H1 (cell line): Measurements from ENCODE around the gene GNG7. TPM values are rescaled to one million over a fixed set of nuclear protein-coding genes. Genes with fewer than 3 reads are reported as not detected.

Experiments
- CTCF ChIA-PET: fragments of 300-600 bp; sonication (Branson Sonifier 250); formaldehyde crosslinking; loops from one replicate; lab custom pipeline; 2021; ENCODE audit not compliant: partially characterized antibody; lab: Charles Lee
- POLR2A ChIA-PET: fragments of 300-600 bp; sonication (Branson Sonifier 250); formaldehyde crosslinking; loops from one replicate; lab custom pipeline; 2021; ENCODE audit warnings: inconsistent platforms; ENCODE audit not compliant: partially characterized antibody; lab: Charles Lee
- DNase-seq, 2 experiments: peaks; one replicate each; pipeline versions ENCODE4 v3.0.0 to v3.0.0-alpha.2; 2010 to 2022; ENCODE audit warnings: low spot score in 2 of 2, low read depth in 1 of 2, mixed read lengths in 1 of 2
- FAIRE-seq: peaks from 2 replicates; lab custom pipeline; 2011; peaks lifted over from hg19 to GRCh38; lab: Jason Lieb, UNC
- H2AFZ ChIP-seq: 2 replicates; pipeline ENCODE4 v1.8.1; 2012; ENCODE audit warnings: low read length, inconsistent platforms
- H2AK5ac ChIP-seq: 2 replicates; pipeline ENCODE4 v1.6.1; 2013; ENCODE audit warnings: low read depth, low read length
- H2BK120ac ChIP-seq: replicated peaks from 2 replicates; pipeline ENCODE3; 2013; ENCODE audit warnings: low read depth, low read length, inconsistent platforms
- H2BK12ac ChIP-seq: 2 replicates; pipeline ENCODE4 v1.6.1; 2013; ENCODE audit warnings: low read depth, low read length
- H2BK15ac ChIP-seq: 2 replicates; pipeline ENCODE4 v1.6.1; 2013; ENCODE audit warnings: low read length
- H2BK20ac ChIP-seq: 2 replicates; pipeline ENCODE4 v1.6.1; 2013; ENCODE audit warnings: low read length
- H2BK5ac ChIP-seq: 2 replicates; pipeline ENCODE4 v1.6.1; 2013; ENCODE audit warnings: low read depth, low read length
- H3K14ac ChIP-seq: 2 replicates; pipeline ENCODE4 v1.6.1; 2013; ENCODE audit warnings: inconsistent platforms; ENCODE audit not compliant: insufficient read length
- H3K18ac ChIP-seq: 2 replicates; pipeline ENCODE4 v1.6.1; 2013; ENCODE audit warnings: low read length; ENCODE audit errors: extremely low read depth
- H3K23ac ChIP-seq: 2 replicates; pipeline ENCODE4 v1.6.1; 2013; ENCODE audit warnings: inconsistent platforms; ENCODE audit not compliant: insufficient read length
- H3K23me2 ChIP-seq: 2 replicates; pipeline ENCODE4 v1.6.1; 2013; ENCODE audit warnings: low read depth, low read length
- H3K27ac ChIP-seq: 2 replicates; pipeline ENCODE4 v1.6.1; 2011; ENCODE audit warnings: low read depth, low read length, inconsistent platforms
- H3K27me3 ChIP-seq, 4 experiments: replicated peaks in 1 of 4; 1 replicate in 1 of 4; 2 replicates in 3 of 4; pipeline versions ENCODE4 v1.6.1 to v1.8.1; 2011 to 2013; ENCODE audit warnings: low read length in 3 of 4, mild to moderate bottlenecking in 3 of 4, inconsistent platforms in 2 of 4, mixed read lengths in 2 of 4, moderate library complexity in 1 of 4; ENCODE audit not compliant: control insufficient read depth in 3 of 4, insufficient read depth in 3 of 4; ENCODE audit errors: extremely low read depth in 1 of 4
- H3K36me3 ChIP-seq, 4 experiments: 2 replicates each; pipeline versions ENCODE4 v1.6.1 to v1.8.1; 2011 to 2013; ENCODE audit warnings: mild to moderate bottlenecking in 4 of 4, low read length in 3 of 4, moderate library complexity in 2 of 4, control low read depth in 1 of 4, inconsistent platforms in 1 of 4; ENCODE audit not compliant: insufficient read depth in 4 of 4, control insufficient read depth in 2 of 4
- H3K4ac ChIP-seq: replicated peaks from 2 replicates; pipeline ENCODE3; 2013; ENCODE audit warnings: low read length, low read depth, mixed read lengths, inconsistent platforms; ENCODE audit not compliant: insufficient read length
- H3K4me1 ChIP-seq, 4 experiments: replicated peaks in 1 of 4; 1 replicate in 1 of 4; 2 replicates in 3 of 4; pipeline versions ENCODE4 v1.6.1 to v1.8.1; 2011 to 2013; ENCODE audit warnings: low read length in 3 of 4, inconsistent platforms in 2 of 4, mixed read lengths in 1 of 4; ENCODE audit not compliant: insufficient read depth in 4 of 4, control insufficient read depth in 3 of 4
- H3K4me2 ChIP-seq, 2 experiments: 2 replicates each; pipeline versions ENCODE4 v1.6.1 to v1.8.1; 2011 to 2013; ENCODE audit warnings: low read depth in 2 of 2, low read length in 2 of 2, control low read depth in 1 of 2, inconsistent platforms in 1 of 2, mild to moderate bottlenecking in 1 of 2; ENCODE audit not compliant: insufficient read depth in 1 of 2
- H3K4me3 ChIP-seq, 4 experiments: fragments of 200-600, 300-600 bp in 1 of 4; sonication (generic), shearing (Covaris generic), sonication (Bioruptor Twin) in 1 of 4; 2 replicates each; pipeline versions ENCODE4 v1.5.1 to v1.8.1; 2011 to 2016; ENCODE audit warnings: low read length in 4 of 4, low read depth in 3 of 4, control low read depth in 2 of 4, inconsistent platforms in 2 of 4, mild to moderate bottlenecking in 2 of 4, mixed read lengths in 1 of 4, moderate library complexity in 1 of 4; ENCODE audit not compliant: insufficient read depth in 2 of 4; ENCODE audit errors: extremely low read depth in 1 of 4
- H3K56ac ChIP-seq: replicated peaks from 2 replicates; pipeline ENCODE3; 2013; ENCODE audit warnings: low read depth, mild to moderate bottlenecking, mixed read lengths, low read length, inconsistent platforms; ENCODE audit not compliant: insufficient read length
- H3K79me1 ChIP-seq: 2 replicates; pipeline ENCODE4 v1.6.1; 2013; ENCODE audit warnings: low read depth, low read length, control low read depth
- H3K79me2 ChIP-seq, 2 experiments: 2 replicates each; pipeline versions ENCODE4 v1.6.1 to v1.8.1; 2012 to 2013; ENCODE audit warnings: low read length in 2 of 2, mild to moderate bottlenecking in 2 of 2, inconsistent platforms in 1 of 2; ENCODE audit not compliant: insufficient read depth in 2 of 2, control insufficient read depth in 1 of 2
- H3K9ac ChIP-seq, 4 experiments: replicated peaks in 1 of 4; 1 replicate in 1 of 4; 2 replicates in 3 of 4; pipeline versions ENCODE4 v1.6.1 to v1.8.1; 2011 to 2013; ENCODE audit warnings: low read depth in 3 of 4, low read length in 3 of 4, control low read depth in 2 of 4, mild to moderate bottlenecking in 2 of 4, moderate library complexity in 2 of 4, inconsistent platforms in 1 of 4; ENCODE audit errors: extremely low read depth in 1 of 4
- H3K9me3 ChIP-seq, 2 experiments: 2 replicates each; pipeline versions ENCODE4 v1.6.1 to v1.8.1; 2012 to 2013; ENCODE audit warnings: mild to moderate bottlenecking in 2 of 2, moderate library complexity in 2 of 2, control low read depth in 1 of 2, inconsistent platforms in 1 of 2, low read depth in 1 of 2, low read length in 1 of 2, mixed read lengths in 1 of 2; ENCODE audit not compliant: insufficient read depth in 2 of 2
- H4K20me1 ChIP-seq, 2 experiments: replicated peaks in 1 of 2; 2 replicates each; pipeline versions ENCODE3 to v1.8.1; 2011 to 2013; ENCODE audit warnings: inconsistent platforms in 2 of 2, low read length in 2 of 2, mild to moderate bottlenecking in 1 of 2; ENCODE audit not compliant: insufficient read depth in 2 of 2, control insufficient read depth in 1 of 2
- H4K5ac ChIP-seq: 2 replicates; pipeline ENCODE4 v1.6.1; 2013; ENCODE audit warnings: low read length, low read depth, mixed read lengths, inconsistent platforms; ENCODE audit not compliant: insufficient read length
- H4K8ac ChIP-seq: 2 replicates; pipeline ENCODE4 v1.8.0; 2013; ENCODE audit warnings: mild to moderate bottlenecking, moderate library complexity, low read length, inconsistent platforms; ENCODE audit not compliant: insufficient read depth; ENCODE audit errors: extremely low read depth
- H4K91ac ChIP-seq: replicated peaks from 2 replicates; pipeline ENCODE3; 2013; ENCODE audit warnings: low read length, mixed read lengths, inconsistent platforms; ENCODE audit not compliant: insufficient read length
- GTF2F1 ChIP-seq: IDR thresholded peaks from 2 replicates; pipeline ENCODE4 v1.6.1; 2012; ENCODE audit warnings: low read depth, low read length, improper control_type of control experiment, borderline replicate concordance
- WGBS, 2 experiments: shearing (Covaris generic) in 1 of 2; methylation state at CpG; one replicate each; pipeline versions ENCODE4 v1.1.6 to v1.1.7; 2013 to 2015; ENCODE audit warnings: low lambda C conversion rate in 2 of 2, mixed read lengths in 2 of 2, inconsistent platforms in 1 of 2, low coverage in 1 of 2, missing lambda C conversion rate in 1 of 2; ENCODE audit not compliant: insufficient replicate concordance in 2 of 2, insufficient coverage in 1 of 2, insufficient read length in 1 of 2; ENCODE audit errors: extremely low coverage in 1 of 2, missing lambda C conversion rate in 1 of 2; 5-methylcytosine and 5-hydroxymethylcytosine counted together
- polyA plus RNA-seq, 7 experiments: library from polyadenylated mRNA; depleted of rRNA in 3 of 7; stranded (reverse) in 5 of 7; unstranded in 2 of 7; fragments of >200 nt in 5 of 7; fragments of 200-250 nt in 2 of 7; gene quantifications; 1 replicate in 5 of 7; 2 replicates in 1 of 7; 4 replicates in 1 of 7; pipeline versions ENCODE4 v1.2.1 to v1.2.3, GENCODE V29; 2011 to 2013; ENCODE audit warnings: missing spikeins in 2 of 7, mixed read lengths in 2 of 7
- total RNA-seq: library from RNA; stranded (reverse); fragmentation: NEBNext Ultra II Directional; extraction: Animal tissue kit (Norgen Biotek cat#: 25700); gene quantifications from 2 replicates; pipeline ENCODE4 v1.2.1, GENCODE V29; 2021

GNG7 gene
- total and polyA plus RNA-seq, 2 of the 8 experiments (the other 6 are each of a cell fraction or from before 2014, with no cell fraction given), result 2.8 to 7.8 TPM

DNA sequence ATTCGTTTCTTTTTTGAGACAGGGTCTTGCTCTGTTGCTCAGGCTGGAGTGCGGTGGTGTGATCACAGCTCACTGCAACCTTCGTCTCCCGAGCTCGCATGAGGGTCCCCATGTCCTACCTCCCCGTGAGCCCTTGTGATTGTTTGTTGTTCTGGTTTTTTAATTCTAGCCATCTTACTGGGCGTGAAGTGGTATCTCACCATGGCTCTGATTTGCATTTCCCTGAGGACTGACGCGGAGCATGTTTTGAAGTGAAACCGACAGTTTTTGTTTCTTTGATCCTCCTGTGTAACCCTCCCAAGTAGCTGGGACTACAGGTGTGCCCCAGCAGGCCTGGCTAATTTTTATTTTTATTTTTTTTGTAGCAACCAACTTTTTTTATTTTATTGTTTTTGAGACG lies 21.7 kb downstream of the GNG7 start:
- no peaks in the 10 kb centered on the region; a peak in 1 of 8 replicates for H3K36me3 ChIP-seq
- no peak for TF ChIP-seq GTF2F1
- TF ChIP-seq, all 59 proteins: peak for 0
- DNase-seq, result no peak
- Histone ChIP-seq H3K79me1 (no peaks in the 10 kb centered on the region), H3K4me1 (no peaks in the 10 kb centered on the region; a peak in 1 of 7 replicates), H3K14ac (no peak overlapping the region), H3K27me3 (no peaks in the 10 kb centered on the region; a peak in 2 of 7 replicates), H4K20me1 (no peaks in the 10 kb centered on the region), H3K23ac (no peak overlapping the region), H2AK5ac (no peak overlapping the region), H3K27ac (no peak overlapping the region), H2BK20ac (no peak overlapping the region), H3K4me2 (no peak overlapping the region), H3K4ac (no peak overlapping the region), H2BK12ac (no peak overlapping the region), H3K56ac (no peak overlapping the region), H4K91ac (no peak overlapping the region), H4K5ac (no peak overlapping the region), H3K9me3 (no peaks in the 10 kb centered on the region), H3K79me2 (no peaks in the 10 kb centered on the region), H3K18ac (no peak overlapping the region), H3K9ac (no peak overlapping the region), H2BK15ac (no peak overlapping the region), H4K8ac (no peak overlapping the region), H2BK120ac (no peak overlapping the region), H2AFZ (no peak overlapping the region), H3K23me2 (no peaks in the 10 kb centered on the region), H2BK5ac (no peak overlapping the region), H3K4me3 (no peak overlapping the region)
- no peak for FAIRE-seq
- ChIA-PET POLR2A (no interaction called here), CTCF (interaction anchor here (0.6 to 1.4 kb wide), 4 partner anchors 18 to 55 kb away, joined by 3 to 4 read pairs (median 4); no protein-coding TSS in a partner anchor)
- 86% methylated on average over 11 of the region's 11 CpGs; no CpG with 5 or more reads in 1 of the 2 experiments for WGBS, 2 experiments
